K562 (cell line): ENCODE results near the gene HTRA3. TPM values are rescaled to one million over a fixed set of nuclear protein-coding genes. Genes with fewer than 3 reads are reported as not detected.

Experiments
- ATAC-seq: fragments of 200-7000 bp; cut with Tn5 transposase; 3 replicates; pipeline ENCODE4 v1.9.1; 2020; ENCODE audit warnings: moderate library complexity
- BruUV-seq: library from RNA; stranded (reverse); fragments of 400-500 nt; replicated peaks from 2 replicates; lab custom pipeline; 2021; lab: Mats Ljungman, UMichigan
- CTCF ChIA-PET: fragments of 300-600 bp; formaldehyde crosslinking; extraction: SDS; loops from one replicate; lab custom pipeline; 2021; ENCODE audit warnings: low intra/inter-chr PET ratio; lab: Yijun Ruan, JAX
- POLR2A ChIA-PET: fragments of 300-600, 350-650 bp; sonication (Branson Sonifier 250); formaldehyde crosslinking; extraction: SDS; loops from one replicate; lab custom pipeline; 2021; ENCODE audit warnings: antibody characterized with exemption, inconsistent platforms; lab: Yijun Ruan, JAX
- DNase-seq, 4 experiments: peaks; one replicate each; pipeline versions ENCODE4 v3.0.0 to v3.0.0-alpha.2; 2011 to 2018; ENCODE audit warnings: low spot score in 3 of 4, mixed read lengths in 3 of 4; ENCODE audit errors: extremely low read depth in 1 of 4
- FAIRE-seq: peaks from 2 replicates; lab custom pipeline; 2011; peaks lifted over from hg19 to GRCh38; lab: Jason Lieb, UNC
- H2AFZ ChIP-seq: 2 replicates; pipeline ENCODE4 v1.6.0; 2011; ENCODE audit warnings: low read depth, low read length, control low read depth, inconsistent platforms
- H3K27ac ChIP-seq: fragments of 200-600 bp; 3 replicates; pipeline ENCODE4 v1.8.0; 2011; ENCODE audit warnings: low read depth, mild to moderate bottlenecking, control low read depth, inconsistent platforms, low read length, moderate library complexity, mixed read lengths; ENCODE audit errors: extremely low read depth
- H3K27me3 ChIP-seq, 2 experiments: fragments of 300-600 bp in 1 of 2; 2 replicates in 1 of 2; 3 replicates in 1 of 2; pipeline versions ENCODE4 v1.6.0 to v1.8.0; 2011; ENCODE audit warnings: inconsistent platforms in 2 of 2, low read length in 2 of 2, mild to moderate bottlenecking in 1 of 2, mixed read lengths in 1 of 2, moderate library complexity in 1 of 2; ENCODE audit not compliant: control insufficient read depth in 2 of 2, insufficient read depth in 2 of 2
- H3K36me3 ChIP-seq: fragments of 300-600 bp; 3 replicates; pipeline ENCODE4 v1.8.0; 2011; ENCODE audit warnings: mild to moderate bottlenecking, low read length, inconsistent platforms; ENCODE audit not compliant: control insufficient read depth, insufficient read depth
- H3K4me1 ChIP-seq, 2 experiments: fragments of 200-600 bp in 1 of 2; replicated peaks in 1 of 2; 2 replicates in 1 of 2; 3 replicates in 1 of 2; pipeline versions ENCODE4 v1.5.1 to v1.8.0; 2011; ENCODE audit warnings: inconsistent platforms in 2 of 2, low read length in 2 of 2, mild to moderate bottlenecking in 1 of 2, mixed read lengths in 1 of 2, moderate library complexity in 1 of 2; ENCODE audit not compliant: control insufficient read depth in 2 of 2, insufficient read depth in 2 of 2
- H3K4me2 ChIP-seq: 2 replicates; pipeline ENCODE4 v1.6.1; 2011; ENCODE audit warnings: low read length, control low read depth, inconsistent platforms, mixed read lengths; ENCODE audit not compliant: insufficient read depth
- H3K4me3 ChIP-seq: fragments of 200-600 bp; sonication (generic), shearing (Covaris generic); 2 replicates; pipeline ENCODE4 v1.5.1; 2016; ENCODE audit warnings: control low read depth, inconsistent platforms
- H3K79me2 ChIP-seq: fragments of 200-600 bp; 3 replicates; pipeline ENCODE4 v1.8.0; 2011; ENCODE audit warnings: low read length, inconsistent platforms; ENCODE audit not compliant: control insufficient read depth, insufficient read depth
- H3K9ac ChIP-seq, 2 experiments: 2 replicates each; pipeline versions ENCODE4 v1.6.0 to v1.6.1; 2011; ENCODE audit warnings: low read depth in 2 of 2, low read length in 2 of 2, control low read depth in 1 of 2, inconsistent platforms in 1 of 2, mild to moderate bottlenecking in 1 of 2, mixed read lengths in 1 of 2; ENCODE audit not compliant: insufficient read depth in 1 of 2
- H3K9me1 ChIP-seq: one replicate; pipeline ENCODE4 v1.6.0; 2011; ENCODE audit warnings: inconsistent platforms, mild to moderate bottlenecking, low read length, moderate library complexity; ENCODE audit not compliant: control insufficient read depth, insufficient read depth
- H3K9me3 ChIP-seq: replicated peaks from 2 replicates; pipeline ENCODE4 v1.5.1; 2011; ENCODE audit warnings: low read depth, low read length, inconsistent platforms; ENCODE audit not compliant: control insufficient read depth, insufficient read depth
- H4K20me1 ChIP-seq: replicated peaks from 2 replicates; pipeline ENCODE4 v1.6.1; 2011; ENCODE audit warnings: low read length, inconsistent platforms, mixed read lengths; ENCODE audit not compliant: control insufficient read depth, insufficient read depth
- CTCF ChIP-seq, 3 experiments: IDR thresholded peaks in 2 of 3; conservative IDR thresholded peaks in 1 of 3; 2 replicates each; pipeline ENCODE4 v1.5.1; 2011 to 2012; ENCODE audit warnings: low read length in 3 of 3, mild to moderate bottlenecking in 3 of 3, control low read depth in 2 of 3, improper control_type of control experiment in 1 of 3, inconsistent platforms in 1 of 3, low read depth in 1 of 3, mixed read lengths in 1 of 3, moderate library complexity in 1 of 3; ENCODE audit not compliant: insufficient read depth in 2 of 3
- FOXA3 ChIP-seq, 2 experiments: fragments of 450-650 bp in 1 of 2; sonication (generic) in 1 of 2; formaldehyde crosslinking; IDR thresholded peaks in 1 of 2; conservative IDR thresholded peaks in 1 of 2; 2 replicates each; pipeline versions ENCODE4 v1.4.0 to v1.8.0; 2020 to 2022; ENCODE audit warnings: mild to moderate bottlenecking in 2 of 2, missing genetic modification reagents in 1 of 2
- POLR3A ChIP-seq: IDR thresholded peaks from 2 replicates; pipeline ENCODE4 v1.6.1; 2011; ENCODE audit warnings: borderline replicate concordance, mild to moderate bottlenecking, moderate library complexity; ENCODE audit not compliant: insufficient read length, insufficient read depth; ENCODE audit errors: extremely low read depth
- REST ChIP-seq, 2 experiments: fragments of 450-650 bp; formaldehyde crosslinking in 1 of 2; IDR thresholded peaks; 2 replicates each; pipeline versions ENCODE4 v1.4.0 to v1.6.1; 2014 to 2020; ENCODE audit warnings: mild to moderate bottlenecking in 2 of 2, borderline replicate concordance in 1 of 2, low read depth in 1 of 2
- SETDB1 ChIP-seq: IDR thresholded peaks from one replicate; pipeline ENCODE4 v1.6.1; 2012; ENCODE audit warnings: low read length, control low read depth, inconsistent platforms
- SMAD4 ChIP-seq: fragments of 250-450 bp; sonication (Bioruptor Pico); conservative IDR thresholded peaks from 2 replicates; pipeline ENCODE4 v1.8.0; 2021; ENCODE audit warnings: inconsistent platforms, mild to moderate bottlenecking, moderate library complexity
- ZFP36 ChIP-seq: fragments of 150-350 bp; IDR thresholded peaks from 2 replicates; pipeline ENCODE4 v1.6.1; 2018; ENCODE audit warnings: low read length, low read depth; ENCODE audit not compliant: partially characterized antibody
- ZNF232 ChIP-seq: sonication (generic); formaldehyde crosslinking; IDR thresholded peaks from 2 replicates; pipeline ENCODE4 v1.8.0; 2022; ENCODE audit warnings: mild to moderate bottlenecking, missing genetic modification reagents
- ZNF77 ChIP-seq: fragments of 250-450 bp; sonication (Bioruptor Pico); IDR thresholded peaks from 2 replicates; pipeline ENCODE4 v1.5.0; 2020
- WGBS: fragments of 100-300 bp; shearing (Covaris generic); methylation state at CpG from one replicate; pipeline ENCODE4 v1.1.6; 2016; ENCODE audit warnings: low coverage, mixed read lengths; ENCODE audit not compliant: insufficient coverage; ENCODE audit errors: missing lambda C conversion rate; 5-methylcytosine and 5-hydroxymethylcytosine counted together
- in situ Hi-C: fragments of 300-500 bp; cut with MboI; formaldehyde crosslinking; loops from 4 replicates; pipeline ENCODE4 v1.15.0; 2018; ENCODE audit warnings: inconsistent platforms, mixed read lengths
- intact Hi-C: fragments of 100-400 bp; cut with micrococcal nuclease; formaldehyde crosslinking; loops from 2 replicates; pipeline ENCODE4 v1.14.2; 2022
- polyA plus RNA-seq, 8 experiments: library from polyadenylated mRNA; depleted of rRNA in 4 of 8; stranded (reverse) in 5 of 8; unstranded in 3 of 8; fragments of >200 nt; fragmentation: Nextera tagmentation in 2 of 8; fragmentation: Illumina TruSeq in 1 of 8; extraction: Ambion mirVana in 2 of 8; extraction: Trizol in 1 of 8; gene quantifications; 2 replicates each; pipeline versions ENCODE4 v1.2.1 to v1.2.3, GENCODE V29; 2011 to 2014; ENCODE audit warnings: inconsistent platforms in 1 of 8, missing spikeins in 1 of 8
- total RNA-seq, 7 experiments: library from RNA; depleted of rRNA in 6 of 7; stranded (reverse); fragments of >200 nt in 6 of 7; fragmentation: Illumina TruSeq in 2 of 7; extraction: Trizol in 2 of 7; gene quantifications; 2 replicates each; pipeline versions ENCODE4 v1.2.1 to v1.2.3, GENCODE V29; 2011 to 2021; ENCODE audit warnings: low replicate concordance in 1 of 7

The HTRA3 gene
- total and polyA plus RNA-seq, 9 of the 15 experiments (the other 6 are each of a cell fraction or from before 2014, with no cell fraction given) = 0.04 TPM; not detected in 8

GRCh38 chr4:8319731-8320385 is 50.3 kb downstream of the HTRA3 start (continued):
- TF ChIP-seq FOXA3 (CRISPR knock-in tag; conservative IDR thresholded peaks at IDR 0.05 in 1 of 2, IDR thresholded peaks at IDR 0.05 in 1 of 2) (no peak), ZNF77 (CRISPR knock-in tag) (no peak)

GRCh38 chr4:8320386-8320750 is 50.8 kb downstream of the HTRA3 start:
- no peaks in the 10 kb centered on the region for H3K79me2 ChIP-seq
- CTCF ChIA-PET = interaction anchor here (1.5 kb wide), 1 partner anchor 83 kb away, joined by 5 read pairs; no protein-coding TSS in a partner anchor
- POLR2A ChIA-PET = interaction anchor here (1.0 to 2.3 kb wide), 2 partner anchors 9 to 12 kb away, joined by 5 to 6 read pairs; no protein-coding TSS in a partner anchor
- H3K27ac ChIP-seq = no peak overlapping the region
- DNase-seq (peak; percentile 24 to 33 (median 28)), ATAC-seq (peak; percentile 78), FAIRE-seq (peak; percentile 54)
- H3K36me3 ChIP-seq = no peaks in the 10 kb centered on the region
- H3K4me3 ChIP-seq = no peak overlapping the region
- intact Hi-C loops (loop anchor here (5.0 kb wide), 1 partner anchor 82 kb away; no protein-coding TSS in a partner anchor), in situ Hi-C loops (no loop called here)
- H3K9me1 ChIP-seq = no peaks in the 10 kb centered on the region
- no peaks in the 10 kb centered on the region; the same call in 1 of the 2 replicates for H3K9me3 ChIP-seq
- no peak overlapping the region for H3K9ac ChIP-seq
- no peak overlapping the region for H2AFZ ChIP-seq
- 0 out of 2 replicates have a peak, but pooled peaks cover 4% of the 10 kb centered on the region for H4K20me1 ChIP-seq
- H3K27me3 ChIP-seq = peaks cover 0 to 44% of the 10 kb centered on the region in 2 experiments; a peak in 2 of 5 replicates
- no TSS peak for BruUV-seq
- no peak overlapping the region for H3K4me2 ChIP-seq
- 14% methylated on average over 2 of the region's 2 CpGs for WGBS
- peaks cover 0 to 16% of the 10 kb centered on the region in 2 experiments; a peak in 2 of 5 replicates for H3K4me1 ChIP-seq
- peak; percentile 37; the same call in 1 of the 2 replicates for TF ChIP-seq REST (IDR thresholded peaks at IDR 0.05; ENCODE audit: borderline replicate concordance)
- TF ChIP-seq REST (CRISPR knock-in tag; IDR thresholded peaks at IDR 0.05; ENCODE audit: low read depth) = no peak
- TF ChIP-seq POLR3A = no peak
- peak; percentile 41 to 60 (median 57) for TF ChIP-seq CTCF (IDR thresholded peaks at IDR 0.05 in 2 of 3, conservative IDR thresholded peaks at IDR 0.05 in 1 of 3; ENCODE audit: insufficient read depth in 2 of 3, low read depth in 1 of 3, low read length in 3 of 3)
- no peak for TF ChIP-seq SETDB1
- peak; percentile 33 for TF ChIP-seq ZFP36
- TF ChIP-seq ZNF232 (CRISPR knock-in tag) = no peak
- no peak for TF ChIP-seq SMAD4 (CRISPR knock-in tag)
